RWPE1 (cell line): ENCODE data around the gene CYB5A.

ENCODE experiments used
- CTCF ChIA-PET: fragments of 350-600 bp; sonication (Branson Sonifier 250); formaldehyde crosslinking; extraction: SDS; loops from one replicate; lab custom pipeline; 2021; lab: Yijun Ruan, JAX
- POLR2A ChIA-PET: fragments of 400-600 bp; formaldehyde crosslinking; extraction: SDS; loops from one replicate; lab custom pipeline; 2020; ENCODE audit warnings: antibody characterized with exemption; ENCODE audit not compliant: low non-redundant PET; lab: Yijun Ruan, JAX
- DNase-seq: peaks from one replicate; pipeline ENCODE4 v3.0.0; 2012; ENCODE audit warnings: low spot score
- H3K27ac ChIP-seq: fragments of 450-650 bp; 2 replicates; pipeline ENCODE4 v1.5.1; 2017
- TF ChIP-seq, protein P1 (sequence below): fragments of 450-650 bp; conservative IDR thresholded peaks from 2 replicates; pipeline ENCODE4 v1.5.1; 2017; ENCODE audit warnings: low read depth, mild to moderate bottlenecking

Gene CYB5A

DNA sequence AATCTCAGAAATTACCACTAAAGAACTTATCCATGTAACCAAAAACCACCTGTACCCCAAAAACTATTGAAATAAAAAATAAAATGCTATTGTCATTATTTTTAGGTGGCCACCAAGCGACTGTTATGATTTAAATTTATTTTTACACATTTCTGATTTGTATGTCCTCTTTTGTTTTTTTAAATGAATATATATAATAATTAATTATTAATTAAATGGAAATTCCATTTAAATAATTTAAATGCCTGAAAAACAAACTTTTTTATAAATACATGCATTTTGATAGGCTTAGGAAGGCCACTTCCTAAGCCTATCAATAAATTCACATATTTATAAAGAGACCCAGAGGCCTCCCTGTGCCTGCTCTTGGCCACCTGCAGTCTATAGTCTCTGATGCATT is 52.2 kb downstream of the CYB5A start:
- POLR2A ChIA-PET: no interaction called here
- no peak overlapping the region for H3K27ac ChIP-seq
- CTCF ChIA-PET: no interaction called here
- TF ChIP-seq, protein P1, sequence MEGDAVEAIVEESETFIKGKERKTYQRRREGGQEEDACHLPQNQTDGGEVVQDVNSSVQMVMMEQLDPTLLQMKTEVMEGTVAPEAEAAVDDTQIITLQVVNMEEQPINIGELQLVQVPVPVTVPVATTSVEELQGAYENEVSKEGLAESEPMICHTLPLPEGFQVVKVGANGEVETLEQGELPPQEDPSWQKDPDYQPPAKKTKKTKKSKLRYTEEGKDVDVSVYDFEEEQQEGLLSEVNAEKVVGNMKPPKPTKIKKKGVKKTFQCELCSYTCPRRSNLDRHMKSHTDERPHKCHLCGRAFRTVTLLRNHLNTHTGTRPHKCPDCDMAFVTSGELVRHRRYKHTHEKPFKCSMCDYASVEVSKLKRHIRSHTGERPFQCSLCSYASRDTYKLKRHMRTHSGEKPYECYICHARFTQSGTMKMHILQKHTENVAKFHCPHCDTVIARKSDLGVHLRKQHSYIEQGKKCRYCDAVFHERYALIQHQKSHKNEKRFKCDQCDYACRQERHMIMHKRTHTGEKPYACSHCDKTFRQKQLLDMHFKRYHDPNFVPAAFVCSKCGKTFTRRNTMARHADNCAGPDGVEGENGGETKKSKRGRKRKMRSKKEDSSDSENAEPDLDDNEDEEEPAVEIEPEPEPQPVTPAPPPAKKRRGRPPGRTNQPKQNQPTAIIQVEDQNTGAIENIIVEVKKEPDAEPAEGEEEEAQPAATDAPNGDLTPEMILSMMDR: no peak
- no peak for DNase-seq

DNA sequence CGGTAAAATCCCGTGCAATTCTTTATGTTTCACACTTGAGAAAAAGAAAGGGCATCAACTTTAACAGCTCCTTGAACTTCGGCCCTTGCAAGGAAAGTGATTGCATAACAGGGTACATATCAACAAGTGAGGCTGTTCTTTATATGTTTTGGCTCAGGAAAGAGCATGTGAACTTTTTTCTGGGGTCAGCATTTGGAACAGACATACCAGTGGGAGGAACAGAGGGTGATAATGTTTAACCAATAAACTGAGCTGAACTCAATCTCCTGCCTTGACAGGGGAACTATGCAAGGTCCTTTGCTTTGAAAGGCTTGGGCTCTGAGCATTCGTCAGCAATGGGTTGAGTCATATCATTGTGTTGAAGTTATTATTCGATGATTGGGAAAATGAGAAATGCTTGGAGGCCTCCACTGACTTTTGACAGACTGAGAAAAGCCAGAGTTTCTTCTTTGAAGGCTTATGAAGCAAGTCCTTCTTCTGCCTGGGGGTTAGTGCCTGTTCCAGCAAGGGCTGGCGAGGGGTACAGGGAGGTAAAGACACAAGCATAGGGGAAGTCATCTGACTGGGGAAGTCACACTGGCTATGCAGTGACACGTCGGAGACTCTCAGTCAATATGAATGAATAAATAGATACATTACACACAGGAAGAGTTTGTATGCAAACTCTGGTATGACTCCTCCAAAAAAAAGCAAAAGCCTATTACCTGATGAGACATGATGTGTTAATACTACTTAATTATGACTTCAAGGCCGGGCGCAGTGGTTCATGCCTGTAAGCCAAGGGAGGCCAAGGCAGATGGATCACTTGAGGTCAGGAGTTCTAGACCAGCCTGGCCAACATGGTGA is 57.2 kb downstream of the CYB5A start:
- ChIA-PET POLR2A (no interaction called here), CTCF (no interaction called here)
- TF ChIP-seq, protein P1: no peak
- DNase-seq: peak; percentile 53
- no peak overlapping the region for H3K27ac ChIP-seq

DNA sequence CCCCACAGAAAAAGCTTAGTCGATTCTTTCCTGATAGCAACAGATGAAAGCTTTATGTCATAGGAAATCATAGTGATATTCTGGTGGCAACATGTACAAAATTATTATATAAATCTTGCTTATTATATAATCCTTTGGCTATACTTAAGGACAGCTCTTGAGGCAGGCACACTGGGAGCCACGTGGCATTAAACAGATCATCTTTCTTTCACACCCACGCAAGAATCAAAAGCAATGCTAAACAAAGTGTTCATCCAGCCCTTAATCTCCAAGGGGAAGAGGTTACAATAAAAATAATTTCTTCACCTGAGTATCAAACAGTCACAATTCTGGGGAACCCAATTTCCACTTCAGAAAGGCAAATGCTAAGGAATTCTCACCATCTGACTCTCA is 57.8 kb downstream of the CYB5A start:
- TF ChIP-seq, protein P1: no peak
- ChIA-PET CTCF (no interaction called here), POLR2A (no interaction called here)
- DNase-seq: no peak
- no peak overlapping the region for H3K27ac ChIP-seq

DNA sequence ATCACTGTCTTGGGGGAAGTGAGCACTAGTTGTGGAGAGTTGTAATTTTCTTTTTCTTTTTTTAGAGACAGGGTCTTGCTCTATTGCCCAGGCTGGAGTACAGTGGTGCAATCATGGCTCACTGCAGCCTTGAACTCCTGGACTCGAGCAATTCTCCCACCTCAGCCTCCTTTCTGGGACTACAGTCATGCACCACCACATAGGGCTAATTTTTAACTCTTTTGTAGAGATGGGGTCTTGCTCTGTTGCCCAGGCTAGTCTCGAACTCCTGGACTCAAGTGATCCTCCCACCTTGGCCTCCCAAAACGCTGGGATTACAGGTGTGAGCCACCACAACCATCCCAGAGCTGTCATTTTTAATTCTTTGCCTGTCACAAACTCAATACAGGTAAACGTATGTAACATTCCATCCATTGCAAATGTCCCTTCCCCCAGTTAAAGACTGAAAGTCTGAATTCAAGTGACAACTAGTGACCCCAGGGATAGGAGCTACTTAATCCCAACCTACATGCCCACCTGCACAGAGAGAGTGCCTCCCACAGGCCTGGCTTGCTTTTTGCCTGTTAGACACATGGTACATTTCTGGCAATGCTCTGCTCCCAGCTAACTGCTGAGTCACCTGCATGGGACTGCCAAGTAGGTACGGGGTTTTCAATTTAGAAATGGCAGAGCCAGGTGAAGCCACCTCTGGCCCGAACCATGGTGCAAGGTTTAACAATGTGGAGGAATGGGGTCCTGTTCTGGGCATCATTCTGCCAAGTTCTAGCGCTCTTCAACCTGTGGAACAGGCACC is 60.6 kb downstream of the CYB5A start:
- CTCF ChIA-PET: interaction anchor here (0.7 kb wide), 1 partner anchor 810 kb away, joined by 4 read pairs; no protein-coding TSS in a partner anchor
- no peak for DNase-seq
- TF ChIP-seq, protein P1: no peak
- no peak overlapping the region for H3K27ac ChIP-seq
- POLR2A ChIA-PET: no interaction called here

DNA sequence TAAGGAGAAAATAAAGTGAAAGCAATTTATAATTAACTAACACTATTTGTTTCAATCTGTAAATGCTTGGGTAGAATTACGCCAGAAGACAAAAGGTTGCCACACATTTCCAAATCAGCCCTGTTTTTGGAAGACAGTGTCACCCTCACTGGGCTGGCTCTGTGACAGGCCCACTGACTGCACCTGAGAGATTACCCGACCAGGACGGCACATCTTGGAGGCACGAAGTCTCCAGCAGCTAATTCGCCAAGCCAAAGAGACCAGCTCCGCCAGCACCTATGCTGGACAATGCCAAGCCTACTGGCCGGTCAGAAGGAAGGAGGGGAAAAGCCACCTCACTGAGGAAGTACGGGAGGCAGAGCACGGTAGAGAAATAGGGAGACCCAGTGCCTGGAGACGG is 61.9 kb downstream of the CYB5A start:
- CTCF ChIA-PET: no interaction called here
- POLR2A ChIA-PET: no interaction called here
- no peak overlapping the region for H3K27ac ChIP-seq
- TF ChIP-seq, protein P1: no peak
- DNase-seq: no peak

DNA sequence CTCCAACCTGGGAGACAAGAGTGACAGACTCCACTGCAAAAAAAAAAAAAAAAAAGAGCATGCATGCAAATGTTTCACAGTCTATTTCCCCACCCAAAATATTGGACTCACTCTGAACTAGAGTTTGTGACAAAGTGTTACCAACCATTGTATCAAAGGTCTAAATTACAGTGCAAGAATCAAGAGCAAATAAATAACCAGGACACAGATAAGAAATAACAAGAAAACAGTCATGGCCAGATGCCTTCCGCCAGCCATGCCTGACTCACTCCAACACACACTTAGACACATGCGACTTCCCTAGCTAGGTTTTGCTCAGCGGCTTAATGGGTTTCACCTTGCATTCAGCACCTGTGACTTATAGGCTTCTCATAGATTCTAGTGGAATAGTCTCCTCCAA is 62.8 kb downstream of the CYB5A start:
- POLR2A ChIA-PET: interaction anchor here (0.6 kb wide), 1 partner anchor 55 kb away, joined by 7 read pairs; no protein-coding TSS in a partner anchor

More for the DNA sequence above, 62.8 kb downstream of the CYB5A start:
- TF ChIP-seq, protein P1: no peak
- CTCF ChIA-PET: interaction anchor here (0.6 kb wide), 1 partner anchor 251 kb away, joined by 3 read pairs; no protein-coding TSS in a partner anchor
- no peak for DNase-seq
- H3K27ac ChIP-seq: no peak overlapping the region
